ENCODE measurements around the gene NFKB2.

DNA sequence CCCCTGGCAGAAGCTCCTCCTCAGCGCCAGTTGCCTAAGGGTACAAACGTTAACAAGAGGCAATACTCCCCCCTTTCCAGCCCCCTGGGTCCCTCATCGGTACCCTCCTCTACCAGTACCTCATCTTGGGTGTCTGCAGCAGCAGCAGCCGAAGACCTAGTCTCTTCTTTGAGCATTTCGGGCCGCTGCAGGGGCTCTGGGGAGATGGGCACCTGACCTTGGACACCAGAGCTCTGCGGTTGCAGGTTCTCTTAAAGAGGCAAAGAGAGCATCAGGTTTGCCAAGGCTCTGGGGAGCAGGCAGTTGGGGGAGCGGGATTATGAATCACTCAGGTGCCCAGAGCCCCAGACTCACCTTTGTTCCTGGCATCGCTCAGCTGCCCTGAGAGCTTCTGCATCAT is 28.6 kb downstream of the NFKB2 start:
- TF ChIP-seq, protein P1, sequence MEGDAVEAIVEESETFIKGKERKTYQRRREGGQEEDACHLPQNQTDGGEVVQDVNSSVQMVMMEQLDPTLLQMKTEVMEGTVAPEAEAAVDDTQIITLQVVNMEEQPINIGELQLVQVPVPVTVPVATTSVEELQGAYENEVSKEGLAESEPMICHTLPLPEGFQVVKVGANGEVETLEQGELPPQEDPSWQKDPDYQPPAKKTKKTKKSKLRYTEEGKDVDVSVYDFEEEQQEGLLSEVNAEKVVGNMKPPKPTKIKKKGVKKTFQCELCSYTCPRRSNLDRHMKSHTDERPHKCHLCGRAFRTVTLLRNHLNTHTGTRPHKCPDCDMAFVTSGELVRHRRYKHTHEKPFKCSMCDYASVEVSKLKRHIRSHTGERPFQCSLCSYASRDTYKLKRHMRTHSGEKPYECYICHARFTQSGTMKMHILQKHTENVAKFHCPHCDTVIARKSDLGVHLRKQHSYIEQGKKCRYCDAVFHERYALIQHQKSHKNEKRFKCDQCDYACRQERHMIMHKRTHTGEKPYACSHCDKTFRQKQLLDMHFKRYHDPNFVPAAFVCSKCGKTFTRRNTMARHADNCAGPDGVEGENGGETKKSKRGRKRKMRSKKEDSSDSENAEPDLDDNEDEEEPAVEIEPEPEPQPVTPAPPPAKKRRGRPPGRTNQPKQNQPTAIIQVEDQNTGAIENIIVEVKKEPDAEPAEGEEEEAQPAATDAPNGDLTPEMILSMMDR (IDR thresholded peaks at IDR 0.05): no peak
- TF ChIP-seq POLR2A (IDR thresholded peaks at IDR 0.05): no peak

All from Peyer's patch (tissue), 4 donors.